CD4-positive, alpha-beta T cell (primary cell): ENCODE data around the gene FARP1. TPM values are rescaled to one million over a fixed set of nuclear protein-coding genes. Genes with fewer than 3 reads are reported as not detected.

Experiments used
- ATAC-seq: fragments of 200-7000 bp; cut with Tn5 transposase; one replicate; pipeline ENCODE4 v1.10.0; 2022; ENCODE audit warnings: mild to moderate bottlenecking; ENCODE audit not compliant: poor library complexity
- CTCF ChIA-PET: fragments of 350-600 bp; sonication (Branson Sonifier 250); formaldehyde crosslinking; loops from one replicate; lab custom pipeline; 2021; ENCODE audit warnings: antibody characterized with exemption, inconsistent platforms; lab: Charles Lee
- POLR2A ChIA-PET: fragments of 350-600 bp; sonication (Branson Sonifier 250); formaldehyde crosslinking; loops from one replicate; lab custom pipeline; 2021; ENCODE audit warnings: antibody characterized with exemption, inconsistent platforms; lab: Charles Lee
- DNase-seq, 14 experiments: peaks; one replicate each; pipeline ENCODE4 v3.0.0-alpha.2; 2013 to 2020; ENCODE audit warnings: mixed read lengths in 2 of 14
- H3K27ac ChIP-seq, 2 donors: one replicate each; pipeline versions ENCODE4 v1.5.1 to v1.7.0; 2013; ENCODE audit warnings: low read length in 2 of 2, low read depth in 1 of 2, mild to moderate bottlenecking in 1 of 2
- H3K27me3 ChIP-seq, 2 experiments: 1 replicate in 1 of 2; 2 replicates in 1 of 2; pipeline versions ENCODE4 v1.6.1 to v1.7.0; 2013; ENCODE audit warnings: low read length in 2 of 2, control low read depth in 1 of 2, mild to moderate bottlenecking in 1 of 2, moderate library complexity in 1 of 2; ENCODE audit not compliant: insufficient read depth in 2 of 2, control insufficient read depth in 1 of 2
- H3K36me3 ChIP-seq: one replicate; pipeline ENCODE4 v1.6.1; 2013; ENCODE audit warnings: low read length, control low read depth; ENCODE audit not compliant: insufficient read depth
- H3K4me1 ChIP-seq: one replicate; pipeline ENCODE4 v1.6.1; 2013; ENCODE audit warnings: low read length, control low read depth; ENCODE audit not compliant: insufficient read depth
- H3K4me3 ChIP-seq: one replicate; pipeline ENCODE4 v1.5.1; 2013; ENCODE audit warnings: mild to moderate bottlenecking, low read length, moderate library complexity
- H3K9me3 ChIP-seq, 2 experiments: 1 replicate in 1 of 2; 2 replicates in 1 of 2; pipeline versions ENCODE4 v1.6.1 to v1.7.0; 2013; ENCODE audit warnings: low read length in 2 of 2, mild to moderate bottlenecking in 2 of 2, control low read depth in 1 of 2, moderate library complexity in 1 of 2; ENCODE audit not compliant: control insufficient read depth in 1 of 2, insufficient read depth in 1 of 2
- H3K27ac Mint-ChIP-seq: one replicate; pipeline ENCODE4 v1.8.0; 2020; ENCODE audit warnings: mixed read lengths
- H3K27me3 Mint-ChIP-seq: one replicate; pipeline ENCODE4 v1.8.0; 2021; ENCODE audit warnings: mixed read lengths
- H3K36me3 Mint-ChIP-seq: one replicate; pipeline ENCODE4 v1.8.0; 2021; ENCODE audit warnings: low read depth, mixed read lengths
- H3K4me1 Mint-ChIP-seq: one replicate; pipeline ENCODE4 v1.8.0; 2021; ENCODE audit warnings: low read depth, mixed read lengths
- H3K4me3 Mint-ChIP-seq: one replicate; pipeline ENCODE4 v1.8.0; 2020; ENCODE audit warnings: mild to moderate bottlenecking, mixed read lengths
- H3K9me3 Mint-ChIP-seq: one replicate; pipeline ENCODE4 v1.8.0; 2020; ENCODE audit warnings: mixed read lengths
- intact Hi-C, 2 experiments: fragments of 100-400 bp; cut with DNase I in 1 of 2; cut with micrococcal nuclease in 1 of 2; formaldehyde crosslinking; loops; one replicate each; pipeline versions ENCODE4 v1.15.1 to v1.9.0; 2023 to 2025; cut with DNase I, micrococcal nuclease
- total RNA-seq, 174 experiments: library from RNA in 2 of 174; stranded (reverse) in 2 of 174; gene quantifications; one replicate each; pipeline ENCODE4 v1.2.3 and lab custom pipeline; 2021 to 2026
- TF ChIP-seq, protein P1 (sequence below): fragments of 200-600 bp; IDR thresholded peaks from one replicate; pipeline ENCODE4 v1.8.0; 2022; ENCODE audit warnings: antibody characterized with exemption, mild to moderate bottlenecking

Gene FARP1
- total RNA-seq, 2 experiments from 2014 or later: 0.30 TPM; not detected in 1

DNA sequence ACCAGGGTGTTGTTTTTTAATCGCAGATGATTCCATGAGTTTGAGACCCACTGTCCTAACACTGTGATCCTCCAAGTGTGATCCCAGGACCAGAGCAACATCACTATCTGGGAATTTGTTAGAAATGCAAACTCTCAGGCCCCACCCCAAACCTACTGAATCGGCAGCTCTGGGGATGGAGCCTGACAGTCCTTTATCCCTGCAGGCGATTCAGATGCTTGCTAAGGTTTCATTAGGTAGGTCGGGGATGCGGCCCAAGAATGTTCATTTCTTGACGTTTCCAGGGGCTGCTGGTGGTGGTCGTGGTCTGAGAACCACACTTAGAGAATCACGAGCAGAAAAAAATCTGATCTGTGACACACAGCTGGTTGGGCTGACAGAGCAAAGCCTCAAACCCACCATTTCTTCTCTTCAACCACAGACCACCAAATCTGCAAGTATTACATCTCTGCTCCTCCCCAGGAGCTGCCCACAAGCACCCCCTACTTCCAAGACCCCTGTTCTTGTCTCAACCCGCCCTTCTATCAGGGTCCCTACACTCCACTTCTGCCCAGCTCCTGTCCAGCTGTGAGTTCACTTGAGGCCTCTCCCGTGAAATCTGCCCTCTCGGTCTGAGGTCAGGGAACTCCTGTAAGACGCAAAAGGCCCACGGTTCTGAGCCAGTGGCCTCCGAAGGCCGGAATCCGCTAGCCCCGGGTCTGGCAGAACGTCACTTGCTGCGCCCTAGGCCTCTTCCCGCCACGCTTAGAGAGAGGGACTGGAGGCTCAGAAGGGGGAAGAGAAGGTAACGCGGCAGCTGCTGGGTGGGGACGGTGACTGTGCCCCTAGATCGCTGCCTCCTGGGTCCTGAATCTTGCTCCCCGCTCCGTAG is 1.1 kb upstream of the FARP1 start:
- H3K27me3 ChIP-seq: peaks cover 27 to 38% of the 10 kb centered on the region in 2 experiments
- Mint-ChIP-seq H3K9me3 (no peaks in the 10 kb centered on the region), H3K4me1 (no peaks in the 10 kb centered on the region), H3K36me3 (no peaks in the 10 kb centered on the region), H3K27ac (no peak overlapping the region), H3K27me3 (peaks cover 67% of the 10 kb centered on the region), H3K4me3 (no peak overlapping the region)
- no peaks in the 10 kb centered on the region for H3K36me3 ChIP-seq
- H3K4me3 ChIP-seq: no peak overlapping the region
- H3K4me1 ChIP-seq: peaks cover 8% of the 10 kb centered on the region
- intact Hi-C loops: no loop called here
- H3K27ac ChIP-seq: no peak overlapping the region
- POLR2A ChIA-PET: no interaction called here
- CTCF ChIA-PET: no interaction called here
- TF ChIP-seq, protein P1, sequence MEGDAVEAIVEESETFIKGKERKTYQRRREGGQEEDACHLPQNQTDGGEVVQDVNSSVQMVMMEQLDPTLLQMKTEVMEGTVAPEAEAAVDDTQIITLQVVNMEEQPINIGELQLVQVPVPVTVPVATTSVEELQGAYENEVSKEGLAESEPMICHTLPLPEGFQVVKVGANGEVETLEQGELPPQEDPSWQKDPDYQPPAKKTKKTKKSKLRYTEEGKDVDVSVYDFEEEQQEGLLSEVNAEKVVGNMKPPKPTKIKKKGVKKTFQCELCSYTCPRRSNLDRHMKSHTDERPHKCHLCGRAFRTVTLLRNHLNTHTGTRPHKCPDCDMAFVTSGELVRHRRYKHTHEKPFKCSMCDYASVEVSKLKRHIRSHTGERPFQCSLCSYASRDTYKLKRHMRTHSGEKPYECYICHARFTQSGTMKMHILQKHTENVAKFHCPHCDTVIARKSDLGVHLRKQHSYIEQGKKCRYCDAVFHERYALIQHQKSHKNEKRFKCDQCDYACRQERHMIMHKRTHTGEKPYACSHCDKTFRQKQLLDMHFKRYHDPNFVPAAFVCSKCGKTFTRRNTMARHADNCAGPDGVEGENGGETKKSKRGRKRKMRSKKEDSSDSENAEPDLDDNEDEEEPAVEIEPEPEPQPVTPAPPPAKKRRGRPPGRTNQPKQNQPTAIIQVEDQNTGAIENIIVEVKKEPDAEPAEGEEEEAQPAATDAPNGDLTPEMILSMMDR: no peak
- no peak for ATAC-seq
- H3K9me3 ChIP-seq: peaks cover 0 to 9% of the 10 kb centered on the region in 2 experiments
- DNase-seq: no peak

DNA sequence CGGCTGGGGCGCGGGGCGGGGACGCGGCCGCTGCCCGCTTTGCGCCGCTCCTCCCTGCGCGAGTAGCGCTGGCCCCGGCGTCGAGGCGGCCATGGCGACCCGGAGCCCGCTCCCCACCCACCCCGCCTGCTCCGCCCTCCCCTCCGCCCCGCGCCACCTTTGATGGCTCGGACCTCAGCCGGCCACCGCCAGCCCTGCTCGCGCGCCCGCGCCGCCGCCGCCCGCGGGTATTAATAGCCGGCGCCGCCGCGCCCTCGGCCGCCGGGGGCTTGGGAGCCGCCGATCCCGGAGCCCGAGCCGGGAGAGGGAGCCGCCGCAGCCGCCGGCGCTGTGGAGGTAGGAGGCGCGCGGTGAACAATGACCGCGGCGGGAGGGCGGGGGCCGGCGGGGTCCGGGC is 261 bp downstream of the FARP1 start:
- TF ChIP-seq, protein P1: no peak
- Histone ChIP-seq H3K9me3 (peaks cover 0 to 9% of the 10 kb centered on the region in 2 experiments), H3K27ac (no peak overlapping the region), H3K4me1 (peaks cover 8% of the 10 kb centered on the region), H3K36me3 (no peaks in the 10 kb centered on the region), H3K4me3 (no peak overlapping the region), H3K27me3 (peaks cover 27 to 41% of the 10 kb centered on the region in 2 experiments)
- ChIA-PET POLR2A (no interaction called here), CTCF (no interaction called here)
- Mint-ChIP-seq H3K27ac (no peak overlapping the region), H3K27me3 (peaks cover 72% of the 10 kb centered on the region), H3K4me3 (no peak overlapping the region), H3K4me1 (no peaks in the 10 kb centered on the region), H3K36me3 (no peaks in the 10 kb centered on the region), H3K9me3 (no peaks in the 10 kb centered on the region)
- DNase-seq (no peak), ATAC-seq (no peak)
- intact Hi-C loops: no loop called here

DNA sequence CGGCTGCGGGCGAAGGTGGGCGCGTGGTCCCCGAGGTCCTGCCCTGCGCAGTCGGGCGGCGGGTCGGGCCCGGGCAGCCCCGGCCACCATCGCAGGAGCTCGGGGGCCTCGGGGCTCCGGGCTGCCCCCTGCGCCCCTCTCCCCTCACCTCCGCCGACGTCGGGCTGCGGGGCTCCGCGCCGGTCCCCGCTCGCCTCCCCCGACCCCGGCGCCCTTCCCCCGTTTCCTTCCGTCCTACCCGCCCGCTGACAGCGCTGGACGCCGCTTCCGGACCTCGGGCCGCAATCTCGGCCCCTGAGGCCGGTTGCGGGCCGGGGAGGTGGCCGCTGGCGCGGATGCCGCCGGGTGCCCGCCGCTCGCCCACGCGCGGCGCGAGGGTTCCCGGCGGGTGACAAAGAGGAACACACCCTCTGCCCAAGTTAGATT is 720 bp downstream of the FARP1 start:
- no peaks in the 10 kb centered on the region for H3K4me1 Mint-ChIP-seq
- POLR2A ChIA-PET: no interaction called here
- H3K4me3 Mint-ChIP-seq: no peak overlapping the region
- no peak for DNase-seq
- TF ChIP-seq, protein P1: no peak
- CTCF ChIA-PET: no interaction called here
- H3K4me1 ChIP-seq: peaks cover 8% of the 10 kb centered on the region
- no peaks in the 10 kb centered on the region for H3K36me3 ChIP-seq
- no peak for ATAC-seq
- peaks cover 0 to 9% of the 10 kb centered on the region in 2 experiments for H3K9me3 ChIP-seq
- no peak overlapping the region for H3K27ac ChIP-seq
- H3K27me3 ChIP-seq: peaks cover 27 to 41% of the 10 kb centered on the region in 2 experiments
- intact Hi-C loops: no loop called here
- H3K9me3 Mint-ChIP-seq: no peaks in the 10 kb centered on the region
- H3K36me3 Mint-ChIP-seq: no peaks in the 10 kb centered on the region
- no peak overlapping the region for H3K27ac Mint-ChIP-seq
- H3K27me3 Mint-ChIP-seq: peaks cover 72% of the 10 kb centered on the region
- no peak overlapping the region for H3K4me3 ChIP-seq
